HCT116 (cell line): Measurements from ENCODE around the gene KCNMB1. TPM values are rescaled to one million over a fixed set of nuclear protein-coding genes. Genes with fewer than 3 reads are reported as not detected.

Source experiments
- ATAC-seq: fragments of 200-7000 bp; cut with Tn5 transposase; 2 replicates; pipeline ENCODE4 v1.9.1; 2020; ENCODE audit warnings: mild to moderate bottlenecking, moderate library complexity
- BruUV-seq: library from RNA; stranded (reverse); fragments of 400-500 nt; replicated peaks from 2 replicates; lab custom pipeline; 2021; lab: Mats Ljungman, UMichigan
- CTCF ChIA-PET: fragments of 300-600 bp; sonication (Branson Sonifier 250); formaldehyde crosslinking; loops from one replicate; lab custom pipeline; 2021; ENCODE audit warnings: antibody characterized with exemption; lab: Charles Lee
- POLR2A ChIA-PET: fragments of 300-600, 350-600 bp; sonication (Branson Sonifier 250); formaldehyde crosslinking; loops from one replicate; lab custom pipeline; 2021; ENCODE audit warnings: antibody characterized with exemption; lab: Charles Lee
- RAD21 ChIA-PET, 2 experiments: fragments of 300-600 bp; sonication (Branson Sonifier 250); formaldehyde crosslinking; loops; one replicate each; lab custom pipeline; 2023; ENCODE audit warnings: low total read pairs in 2 of 2; ENCODE audit not compliant: uncharacterized antibody in 2 of 2, unreplicated experiment in 2 of 2, low non-redundant PET in 1 of 2; lab: Charles Lee
- DNase-seq: peaks from one replicate; pipeline ENCODE4 v3.0.0-alpha.2; 2010; ENCODE audit warnings: low read depth, low spot score
- H2AFZ ChIP-seq: fragments of 200-600 bp; shearing (Covaris generic), sonication (generic); 2 replicates; pipeline ENCODE4 v1.6.1; 2017; ENCODE audit warnings: low read depth, mixed run types, mixed read lengths, antibody characterized with exemption, low read length; ENCODE audit not compliant: poor library complexity, severe bottlenecking
- H3K27ac ChIP-seq: 2 replicates; pipeline ENCODE4 v1.5.1; 2012; ENCODE audit warnings: low read depth, low read length
- H3K27me3 ChIP-seq: fragments of 200-600 bp; sonication (generic); 2 replicates; pipeline ENCODE4 v1.6.1; 2016; ENCODE audit warnings: mixed run types, low read length, mixed read lengths; ENCODE audit not compliant: insufficient read depth
- H3K36me3 ChIP-seq, 2 experiments: fragments of 200-500 bp in 1 of 2; fragments of 200-600 bp in 1 of 2; sonication (Bioruptor generic) in 1 of 2; sonication (generic) in 1 of 2; 2 replicates each; pipeline versions ENCODE4 v1.5.1 to v1.6.1; 2014 to 2016; ENCODE audit warnings: low read length in 2 of 2, inconsistent platforms in 1 of 2, mixed read lengths in 1 of 2, mixed run types in 1 of 2; ENCODE audit not compliant: insufficient read depth in 2 of 2, control insufficient read depth in 1 of 2
- H3K4me1 ChIP-seq, 2 experiments: fragments of 200-600 bp in 1 of 2; sonication (generic) in 1 of 2; 2 replicates each; pipeline versions ENCODE4 v1.5.1 to v1.6.1; 2012 to 2017; ENCODE audit warnings: low read length in 2 of 2, inconsistent platforms in 1 of 2, mild to moderate bottlenecking in 1 of 2, mixed read lengths in 1 of 2, mixed run types in 1 of 2, moderate library complexity in 1 of 2; ENCODE audit not compliant: insufficient read depth in 2 of 2, control insufficient read depth in 1 of 2
- H3K4me2 ChIP-seq: fragments of 200-600 bp; sonication (generic); 2 replicates; pipeline ENCODE4 v1.6.1; 2017; ENCODE audit warnings: mixed run types, low read length, mixed read lengths
- H3K4me3 ChIP-seq, 2 experiments: fragments of 200-600 bp in 1 of 2; sonication (generic) in 1 of 2; replicated peaks in 1 of 2; 2 replicates each; pipeline ENCODE4 v1.5.1; 2011 to 2016; ENCODE audit warnings: low read length in 2 of 2, control low read depth in 1 of 2, low read depth in 1 of 2, mild to moderate bottlenecking in 1 of 2, mixed read lengths in 1 of 2, mixed run types in 1 of 2
- H3K79me2 ChIP-seq: fragments of 200-600 bp; sonication (generic); 2 replicates; pipeline ENCODE4 v1.6.1; 2017; ENCODE audit warnings: mild to moderate bottlenecking, mixed run types, low read length, moderate library complexity, mixed read lengths; ENCODE audit not compliant: insufficient read depth
- H3K9ac ChIP-seq: fragments of 200-600 bp; sonication (generic); 2 replicates; pipeline ENCODE4 v1.6.1; 2016; ENCODE audit warnings: low read length, mixed read lengths
- H3K9me2 ChIP-seq: fragments of 200-600 bp; sonication (generic), shearing (Covaris generic); 2 replicates; pipeline ENCODE4 v1.6.1; 2017; ENCODE audit warnings: mixed run types, mild to moderate bottlenecking, moderate library complexity; ENCODE audit not compliant: insufficient read depth
- H3K9me3 ChIP-seq, 2 experiments: fragments of 200-500 bp in 1 of 2; fragments of 200-600 bp in 1 of 2; sonication (Bioruptor generic) in 1 of 2; sonication (generic) in 1 of 2; 2 replicates each; pipeline ENCODE4 v1.6.1; 2014 to 2017; ENCODE audit warnings: low read length in 2 of 2, mixed read lengths in 2 of 2, inconsistent platforms in 1 of 2, low read depth in 1 of 2, mild to moderate bottlenecking in 1 of 2, mixed run types in 1 of 2, moderate library complexity in 1 of 2; ENCODE audit not compliant: control insufficient read depth in 1 of 2, insufficient read depth in 1 of 2
- H4K20me1 ChIP-seq: fragments of 200-600 bp; sonication (generic), shearing (Covaris generic); 2 replicates; pipeline ENCODE4 v1.6.1; 2017; ENCODE audit warnings: mixed run types, mild to moderate bottlenecking, moderate library complexity; ENCODE audit not compliant: insufficient read depth
- ATF3 ChIP-seq: IDR thresholded peaks from 2 replicates; pipeline ENCODE4 v1.6.1; 2012
- CEBPB ChIP-seq: IDR thresholded peaks from 2 replicates; pipeline ENCODE4 v1.6.1; 2012; ENCODE audit warnings: low read depth
- CTCF ChIP-seq, 3 experiments: fragments of 200-600 bp in 1 of 3; sonication (generic) in 1 of 3; IDR thresholded peaks in 2 of 3; conservative IDR thresholded peaks in 1 of 3; 2 replicates each; pipeline ENCODE4 v1.5.1; 2012 to 2017; ENCODE audit warnings: low read depth in 2 of 3, low read length in 2 of 3, antibody characterized with exemption in 1 of 3, borderline replicate concordance in 1 of 3, control low read depth in 1 of 3, mild to moderate bottlenecking in 1 of 3, mixed read lengths in 1 of 3, mixed run types in 1 of 3, moderate library complexity in 1 of 3; ENCODE audit not compliant: insufficient read depth in 1 of 3
- EGR1 ChIP-seq: IDR thresholded peaks from 2 replicates; pipeline ENCODE4 v1.6.1; 2012; ENCODE audit warnings: low read depth
- EZH2 ChIP-seq: fragments of 200-600 bp; sonication (generic); IDR thresholded peaks from 2 replicates; pipeline ENCODE4 v1.6.1; 2017; ENCODE audit warnings: antibody characterized with exemption, mixed run types
- FOSL1 ChIP-seq: IDR thresholded peaks from 2 replicates; pipeline ENCODE4 v1.6.1; 2012; ENCODE audit warnings: low read depth
- JUND ChIP-seq: IDR thresholded peaks from 2 replicates; pipeline ENCODE4 v1.6.1; 2012
- MAX ChIP-seq: IDR thresholded peaks from 2 replicates; pipeline ENCODE4 v1.6.1; 2012
- POLR2A ChIP-seq: IDR thresholded peaks from 2 replicates; pipeline ENCODE4 v1.7.0; 2011; ENCODE audit warnings: borderline replicate concordance; ENCODE audit not compliant: insufficient read depth, insufficient read length; ENCODE audit errors: extremely low read depth
- POLR2AphosphoS5 ChIP-seq: IDR thresholded peaks from 2 replicates; pipeline ENCODE4 v1.6.1; 2011; ENCODE audit warnings: mild to moderate bottlenecking, low read depth, low read length, moderate library complexity
- RAD21 ChIP-seq: IDR thresholded peaks from 2 replicates; pipeline ENCODE4 v1.6.1; 2012; ENCODE audit warnings: low read depth, mild to moderate bottlenecking
- REST ChIP-seq: IDR thresholded peaks from 2 replicates; pipeline ENCODE4 v1.6.1; 2012; ENCODE audit warnings: low read depth
- SRF ChIP-seq: IDR thresholded peaks from 2 replicates; pipeline ENCODE4 v1.6.1; 2012; ENCODE audit warnings: low read depth
- TCF7L2 ChIP-seq: IDR thresholded peaks from 2 replicates; pipeline ENCODE4 v1.7.0; 2011; ENCODE audit warnings: borderline replicate concordance, inconsistent platforms; ENCODE audit not compliant: insufficient read depth, insufficient read length; ENCODE audit errors: extremely low read depth
- YY1 ChIP-seq: IDR thresholded peaks from 2 replicates; pipeline ENCODE4 v1.6.1; 2011; ENCODE audit warnings: low read length, low read depth, moderate library complexity, mild to moderate bottlenecking; ENCODE audit not compliant: insufficient replicate concordance; ENCODE audit errors: extremely low read depth
- ZFX ChIP-seq: fragments of 450-650 bp; IDR thresholded peaks from 2 replicates; pipeline ENCODE4 v1.6.1; 2017
- ZNF274 ChIP-seq: fragments of 200-500 bp; sonication (Bioruptor generic); IDR thresholded peaks from 2 replicates; pipeline ENCODE4 v1.6.1; 2014; ENCODE audit warnings: mild to moderate bottlenecking, low read depth, low read length, inconsistent platforms
- intact Hi-C: fragments of 100-400 bp; cut with micrococcal nuclease; formaldehyde crosslinking; loops from 2 replicates; pipeline ENCODE4 v1.10.0; 2022
- total RNA-seq: library from RNA; stranded (reverse); gene quantifications from one replicate; pipeline ENCODE4 v1.2.1, GENCODE V29; 2021; ENCODE audit not compliant: unreplicated experiment

KCNMB1 gene
- total RNA-seq, 1 experiment from 2014 or later, result not detected

GRCh38 chr5:170334626-170335025, 54.5 kb downstream of the KCNMB1 start (continued):
- TF ChIP-seq TCF7L2, result no peak
- TF ChIP-seq MAX, result no peak

GRCh38 chr5:170333161-170333910, 55.8 kb downstream of the KCNMB1 start:
- ChIA-PET RAD21 (no interaction called here), POLR2A (no interaction called here), CTCF (interaction anchor here (1.6 kb wide), 1 partner anchor 112 kb away, joined by 5 read pairs; no protein-coding TSS in a partner anchor)
- no peaks in the 10 kb centered on the region for H4K20me1 ChIP-seq
- H3K27me3 ChIP-seq, result peaks cover 21% of the 10 kb centered on the region
- intact Hi-C loops, result no loop called here
- no peak overlapping the region for H3K4me2 ChIP-seq
- ATAC-seq (no peak), DNase-seq (no peak)
- no peaks in the 10 kb centered on the region for H3K79me2 ChIP-seq
- no peak overlapping the region for H3K9ac ChIP-seq
- H3K4me1 ChIP-seq, result peaks cover 3 to 13% of the 10 kb centered on the region in 2 experiments; a peak in 3 of 4 replicates
- no peak overlapping the region for H3K27ac ChIP-seq
- H3K36me3 ChIP-seq, result no peaks in the 10 kb centered on the region
- TF ChIP-seq ATF3, result no peak
- TF ChIP-seq CEBPB, result no peak
- no peak for TF ChIP-seq RAD21
- TF ChIP-seq EZH2, result no peak
- no peak for TF ChIP-seq CTCF (IDR thresholded peaks at IDR 0.05 in 2 of 3, conservative IDR thresholded peaks at IDR 0.05 in 1 of 3; ENCODE audit: borderline replicate concordance in 1 of 3, insufficient read depth in 1 of 3, low read depth in 2 of 3, low read length in 2 of 3)
- no peak for TF ChIP-seq POLR2AphosphoS5
- no peak for TF ChIP-seq MAX
- no peak for TF ChIP-seq EGR1
- TF ChIP-seq FOSL1, result no peak
- no peak for TF ChIP-seq SRF
- no peak for TF ChIP-seq YY1
- TF ChIP-seq ZFX, result no peak
- TF ChIP-seq JUND, result no peak
- no peak for TF ChIP-seq ZNF274
- no peak for TF ChIP-seq POLR2A
- TF ChIP-seq REST, result no peak
- no peak overlapping the region for H3K4me3 ChIP-seq
- no peak overlapping the region for H2AFZ ChIP-seq
- H3K9me2 ChIP-seq, result no peaks in the 10 kb centered on the region
- BruUV-seq, result no TSS peak
- H3K9me3 ChIP-seq, result no peaks in the 10 kb centered on the region
